GM13977 (cell line): ENCODE results near the gene DOCK3.

Experiments
- DNase-seq: peaks from one replicate; pipeline ENCODE4 v3.0.0; 2012; ENCODE audit warnings: low spot score
- in situ Hi-C: fragments of 300-500 bp; cut with MboI; formaldehyde crosslinking; loops from one replicate; pipeline ENCODE4 v1.12.0; 2022; ENCODE audit warnings: low sequenced_read_pairs, low pct_unique_long_range_greater_than_20kb, mixed read lengths, inconsistent platforms; ENCODE audit not compliant: unreplicated experiment
- TF ChIP-seq, protein P1 (sequence below): IDR thresholded peaks from 2 replicates; pipeline ENCODE4 v1.5.1; 2012; ENCODE audit warnings: mild to moderate bottlenecking, control low read depth; ENCODE audit not compliant: insufficient read depth; ENCODE audit errors: extremely low read depth, missing control alignments

The DOCK3 gene

DNA sequence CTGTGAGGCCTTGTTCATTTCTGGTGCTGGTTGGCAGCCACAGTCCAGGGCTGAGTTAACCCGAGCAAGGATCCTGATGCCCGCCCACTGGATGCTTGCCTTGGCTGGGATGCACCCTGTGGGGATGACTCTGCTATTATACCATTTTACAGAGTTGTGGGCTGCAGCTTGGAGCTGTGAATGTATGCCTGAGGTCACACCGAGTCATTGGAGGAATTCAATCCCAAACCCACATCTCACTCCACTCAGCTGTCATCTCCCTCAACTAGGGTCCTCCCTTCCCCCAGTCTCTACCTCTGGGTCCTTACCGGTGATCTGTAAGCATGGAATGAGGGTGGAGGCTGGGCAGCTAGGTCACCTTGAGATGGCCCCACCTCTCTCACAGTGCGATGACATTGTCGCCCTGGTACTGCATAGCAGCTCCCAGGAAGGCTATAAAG, 35.7 kb upstream of the DOCK3 start:
- TF ChIP-seq, protein P1, sequence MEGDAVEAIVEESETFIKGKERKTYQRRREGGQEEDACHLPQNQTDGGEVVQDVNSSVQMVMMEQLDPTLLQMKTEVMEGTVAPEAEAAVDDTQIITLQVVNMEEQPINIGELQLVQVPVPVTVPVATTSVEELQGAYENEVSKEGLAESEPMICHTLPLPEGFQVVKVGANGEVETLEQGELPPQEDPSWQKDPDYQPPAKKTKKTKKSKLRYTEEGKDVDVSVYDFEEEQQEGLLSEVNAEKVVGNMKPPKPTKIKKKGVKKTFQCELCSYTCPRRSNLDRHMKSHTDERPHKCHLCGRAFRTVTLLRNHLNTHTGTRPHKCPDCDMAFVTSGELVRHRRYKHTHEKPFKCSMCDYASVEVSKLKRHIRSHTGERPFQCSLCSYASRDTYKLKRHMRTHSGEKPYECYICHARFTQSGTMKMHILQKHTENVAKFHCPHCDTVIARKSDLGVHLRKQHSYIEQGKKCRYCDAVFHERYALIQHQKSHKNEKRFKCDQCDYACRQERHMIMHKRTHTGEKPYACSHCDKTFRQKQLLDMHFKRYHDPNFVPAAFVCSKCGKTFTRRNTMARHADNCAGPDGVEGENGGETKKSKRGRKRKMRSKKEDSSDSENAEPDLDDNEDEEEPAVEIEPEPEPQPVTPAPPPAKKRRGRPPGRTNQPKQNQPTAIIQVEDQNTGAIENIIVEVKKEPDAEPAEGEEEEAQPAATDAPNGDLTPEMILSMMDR = no peak
- DNase-seq = no peak
- in situ Hi-C loops = no loop called here

DNA sequence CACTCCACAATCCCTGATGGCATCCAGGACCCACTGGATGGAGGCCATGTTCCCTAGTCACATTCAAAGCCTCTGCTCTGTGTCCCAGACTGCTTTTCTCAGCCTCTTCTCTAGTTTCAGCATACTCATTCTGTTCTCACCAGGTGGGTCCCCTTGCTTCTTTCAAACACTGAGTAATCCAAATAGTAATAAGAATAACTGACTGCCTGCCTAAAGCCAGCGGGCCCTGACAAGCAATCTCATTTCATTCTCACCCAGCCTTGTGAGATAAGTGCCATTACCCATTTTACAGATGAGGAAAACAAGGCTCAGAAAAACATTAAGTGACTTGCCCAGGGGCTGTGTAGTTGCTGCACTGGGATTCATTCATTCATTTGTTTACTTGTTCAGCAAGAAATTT, 32.3 kb upstream of the DOCK3 start:
- TF ChIP-seq, protein P1 = no peak
- in situ Hi-C loops = no loop called here
- DNase-seq = peak; percentile 28

DNA sequence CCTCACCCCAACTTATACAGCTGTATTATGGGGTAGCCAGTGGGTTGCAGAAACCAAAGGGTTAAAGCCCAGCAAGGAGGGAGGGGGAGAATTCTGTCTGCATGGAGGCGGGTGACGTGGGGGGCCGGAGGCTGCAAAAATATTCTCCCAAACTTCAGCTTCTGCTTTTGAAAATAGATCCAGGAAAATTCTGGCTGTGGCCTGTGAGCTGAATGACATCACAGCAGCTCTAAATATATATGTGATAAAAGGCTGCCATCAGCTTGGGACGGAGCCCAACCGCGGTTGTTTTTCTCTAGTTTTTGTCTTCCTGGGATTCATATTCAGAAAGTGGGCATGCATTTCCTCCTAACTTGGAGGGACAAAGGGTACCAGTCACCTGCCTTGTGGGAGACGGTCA, 30.2 kb upstream of the DOCK3 start:
- TF ChIP-seq, protein P1 = no peak
- in situ Hi-C loops = no loop called here
- no peak for DNase-seq

DNA sequence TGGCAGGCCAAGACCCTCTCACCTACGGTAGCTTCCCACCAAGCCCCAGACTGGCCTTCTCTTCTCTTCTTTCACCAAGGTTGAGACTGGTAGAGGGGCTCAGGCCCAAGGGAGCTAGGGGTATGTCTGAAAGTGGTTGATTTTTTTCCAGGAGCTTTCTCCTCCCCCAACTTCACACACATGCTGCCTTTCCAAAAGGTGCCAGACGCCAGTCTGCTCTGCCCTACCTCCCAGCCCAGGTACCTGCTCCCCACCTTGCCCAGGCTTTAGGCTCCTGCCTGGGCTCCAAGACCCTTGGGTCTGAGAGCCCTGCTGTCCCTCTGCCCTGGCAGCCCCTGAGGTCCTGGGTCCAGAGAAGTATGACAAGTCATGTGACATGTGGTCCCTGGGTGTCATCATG, 29.3 kb upstream of the DOCK3 start:
- TF ChIP-seq, protein P1 = no peak
- no peak for DNase-seq
- in situ Hi-C loops = no loop called here

DNA sequence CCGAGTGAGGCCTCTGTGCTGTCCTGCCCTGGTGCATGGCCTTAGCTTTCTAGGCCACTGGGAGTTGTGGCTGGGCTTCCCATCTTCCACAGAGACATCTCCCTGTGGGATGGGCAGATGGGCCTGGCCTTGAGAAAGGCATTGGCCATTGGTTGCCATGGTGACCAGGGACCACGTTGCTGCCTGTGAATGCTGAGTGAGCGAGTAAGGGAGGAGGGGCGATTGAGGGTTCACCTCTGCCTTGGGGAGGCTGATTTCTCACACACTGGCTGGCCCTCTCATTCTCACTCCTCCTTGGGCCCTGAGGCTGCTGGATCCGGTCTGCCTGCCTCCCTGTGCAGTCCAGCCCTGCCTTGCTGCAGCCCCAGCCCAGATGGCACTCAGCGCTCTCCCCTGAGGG, 26.4 kb upstream of the DOCK3 start:
- no peak for DNase-seq
- TF ChIP-seq, protein P1 = no peak
- in situ Hi-C loops = no loop called here

DNA sequence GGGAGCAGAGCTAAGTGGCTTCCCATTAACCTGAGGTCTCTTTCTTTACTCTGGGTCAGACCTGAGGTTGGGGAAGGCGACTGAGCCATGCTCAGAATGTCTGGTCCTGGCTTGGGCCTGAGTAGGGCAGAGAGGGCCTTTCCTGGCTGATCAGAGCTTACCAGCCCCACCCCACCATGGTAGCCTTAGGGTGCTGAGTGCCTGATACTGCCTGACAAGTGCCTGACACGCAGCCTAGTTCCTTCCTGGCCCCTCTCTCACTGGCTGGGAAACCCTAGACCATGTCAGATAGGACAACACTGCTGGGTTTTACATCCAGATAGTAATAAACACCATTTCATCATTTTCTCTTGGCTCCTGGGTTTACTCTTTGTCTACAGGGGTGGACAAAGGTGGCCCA, 25.8 kb upstream of the DOCK3 start:
- TF ChIP-seq, protein P1 = no peak
- DNase-seq = no peak
- in situ Hi-C loops = no loop called here

DNA sequence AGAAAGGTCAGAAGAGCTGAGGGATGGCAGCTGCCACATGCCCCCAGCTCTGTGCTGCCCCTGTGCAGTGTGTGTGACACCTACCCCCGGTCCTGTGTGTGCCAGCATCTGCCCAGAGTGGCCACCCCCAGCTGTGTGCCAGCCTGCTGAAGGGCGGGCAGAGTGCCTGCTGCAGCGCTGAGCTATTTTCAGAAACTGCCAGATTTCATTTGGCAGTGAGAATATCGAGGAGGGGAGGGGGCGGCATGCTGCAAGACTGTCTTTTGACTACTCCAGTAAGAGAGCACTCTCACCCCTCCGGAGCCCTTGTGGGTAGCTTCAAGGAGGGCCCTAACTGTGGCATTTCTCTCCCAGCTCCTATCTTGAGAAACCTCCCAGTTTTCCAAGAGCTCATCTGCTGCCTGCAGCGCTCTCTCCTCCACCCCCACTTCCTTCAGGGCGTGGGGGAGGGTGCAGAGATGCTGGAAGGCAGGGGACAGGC, 25.2 kb upstream of the DOCK3 start:
- TF ChIP-seq, protein P1 = no peak
- DNase-seq = no peak
- in situ Hi-C loops = no loop called here
